MCF 10A (cell line): ENCODE measurements around the gene SAMD4A. TPM values are rescaled to one million over a fixed set of nuclear protein-coding genes. Genes with fewer than 3 reads are reported as not detected.

Source experiments
- BruUV-seq: library from RNA; stranded (reverse); fragments of 400-500 nt; replicated peaks from 2 replicates; lab custom pipeline; 2021; lab: Mats Ljungman, UMichigan
- CTCF ChIA-PET: fragments of 300-600 bp; sonication (Branson Sonifier 250); formaldehyde crosslinking; extraction: SDS; loops from one replicate; lab custom pipeline; 2021; ENCODE audit warnings: antibody characterized with exemption, inconsistent platforms; lab: Yijun Ruan, JAX
- POLR2A ChIA-PET: fragments of 300-600, 350-650 bp; sonication (Branson Sonifier 250); formaldehyde crosslinking; extraction: SDS; loops from one replicate; lab custom pipeline; 2020; ENCODE audit warnings: antibody characterized with exemption, inconsistent platforms; lab: Yijun Ruan, JAX
- DNase-seq: peaks from one replicate; pipeline ENCODE4 v3.0.0-alpha.2; 2018; ENCODE audit not compliant: unreplicated experiment
- H3K27ac Mint-ChIP-seq: one replicate; pipeline ENCODE4 v1.8.0; 2022; ENCODE audit warnings: mild to moderate bottlenecking, low read depth, mixed read lengths; ENCODE audit not compliant: unreplicated experiment
- H3K27me3 Mint-ChIP-seq: one replicate; pipeline ENCODE4 v1.8.0; 2022; ENCODE audit warnings: mixed read lengths; ENCODE audit not compliant: insufficient read depth, unreplicated experiment
- H3K36me3 Mint-ChIP-seq: one replicate; pipeline ENCODE4 v1.8.0; 2022; ENCODE audit warnings: mild to moderate bottlenecking, moderate library complexity, mixed read lengths; ENCODE audit not compliant: insufficient read depth, unreplicated experiment
- H3K4me1 Mint-ChIP-seq: one replicate; pipeline ENCODE4 v1.8.0; 2022; ENCODE audit warnings: mixed read lengths; ENCODE audit not compliant: insufficient read depth, unreplicated experiment
- H3K4me3 Mint-ChIP-seq: one replicate; pipeline ENCODE4 v1.8.0; 2022; ENCODE audit warnings: mild to moderate bottlenecking, moderate library complexity, mixed read lengths; ENCODE audit not compliant: unreplicated experiment
- H3K9me3 Mint-ChIP-seq: one replicate; pipeline ENCODE4 v1.8.0; 2022; ENCODE audit warnings: mixed read lengths; ENCODE audit not compliant: unreplicated experiment
- intact Hi-C: fragments of 100-400 bp; cut with micrococcal nuclease; formaldehyde crosslinking; loops from 2 replicates; pipeline ENCODE4 v1.14.1; 2022
- total RNA-seq: library from RNA; stranded (reverse); gene quantifications from 2 replicates; pipeline ENCODE4 v1.2.3, GENCODE V29; 2022
- TF ChIP-seq, protein P1 (sequence below): fragments of 200-600 bp; IDR thresholded peaks from one replicate; pipeline ENCODE4 v1.8.0; 2022; ENCODE audit warnings: antibody characterized with exemption, mild to moderate bottlenecking; ENCODE audit not compliant: unreplicated experiment

Gene SAMD4A
- total RNA-seq, 1 experiment from 2014 or later, result 63.5 TPM

DNA sequence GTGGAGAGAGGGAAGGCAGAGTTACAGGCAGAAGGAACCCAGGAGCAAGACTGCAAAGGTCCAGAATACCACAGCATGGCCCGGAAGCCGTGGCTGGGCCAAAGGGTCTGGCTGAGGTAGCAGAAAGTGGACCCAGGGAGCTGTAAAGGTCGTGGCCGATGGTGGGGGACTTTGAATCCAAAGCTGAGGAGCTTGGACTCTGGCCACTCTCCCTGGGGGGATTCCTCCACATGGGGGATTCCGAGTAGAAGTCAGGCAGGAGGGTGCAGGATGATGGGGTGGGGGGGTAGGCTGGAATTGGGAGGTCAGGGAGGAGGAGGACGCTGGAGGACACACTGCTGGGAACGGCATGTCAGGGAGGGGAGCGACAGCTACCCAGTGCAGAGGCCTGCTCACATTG lies 210.5 kb downstream of the SAMD4A start:
- no peaks in the 10 kb centered on the region for H3K27me3 Mint-ChIP-seq
- H3K36me3 Mint-ChIP-seq, result peaks cover 19% of the 10 kb centered on the region
- intact Hi-C loops, result loop anchor here (10.0 kb wide), 1 partner anchor 273 kb away; the partner anchor contains the start of gene CGRRF1
- peak overlapping the region; percentile 63 for H3K27ac Mint-ChIP-seq
- no TSS peak for BruUV-seq
- TF ChIP-seq, protein P1, sequence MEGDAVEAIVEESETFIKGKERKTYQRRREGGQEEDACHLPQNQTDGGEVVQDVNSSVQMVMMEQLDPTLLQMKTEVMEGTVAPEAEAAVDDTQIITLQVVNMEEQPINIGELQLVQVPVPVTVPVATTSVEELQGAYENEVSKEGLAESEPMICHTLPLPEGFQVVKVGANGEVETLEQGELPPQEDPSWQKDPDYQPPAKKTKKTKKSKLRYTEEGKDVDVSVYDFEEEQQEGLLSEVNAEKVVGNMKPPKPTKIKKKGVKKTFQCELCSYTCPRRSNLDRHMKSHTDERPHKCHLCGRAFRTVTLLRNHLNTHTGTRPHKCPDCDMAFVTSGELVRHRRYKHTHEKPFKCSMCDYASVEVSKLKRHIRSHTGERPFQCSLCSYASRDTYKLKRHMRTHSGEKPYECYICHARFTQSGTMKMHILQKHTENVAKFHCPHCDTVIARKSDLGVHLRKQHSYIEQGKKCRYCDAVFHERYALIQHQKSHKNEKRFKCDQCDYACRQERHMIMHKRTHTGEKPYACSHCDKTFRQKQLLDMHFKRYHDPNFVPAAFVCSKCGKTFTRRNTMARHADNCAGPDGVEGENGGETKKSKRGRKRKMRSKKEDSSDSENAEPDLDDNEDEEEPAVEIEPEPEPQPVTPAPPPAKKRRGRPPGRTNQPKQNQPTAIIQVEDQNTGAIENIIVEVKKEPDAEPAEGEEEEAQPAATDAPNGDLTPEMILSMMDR, result no peak
- no peak for DNase-seq
- H3K9me3 Mint-ChIP-seq, result no peaks in the 10 kb centered on the region
- peaks cover 17% of the 10 kb centered on the region for H3K4me1 Mint-ChIP-seq
- POLR2A ChIA-PET, result no interaction called here
- no peak overlapping the region for H3K4me3 Mint-ChIP-seq
- CTCF ChIA-PET, result interaction anchor here (0.6 to 6.8 kb wide), 3 partner anchors 8 to 214 kb away, joined by 3 to 113 read pairs (median 5); partner anchors contain the start of gene SAMD4A

DNA sequence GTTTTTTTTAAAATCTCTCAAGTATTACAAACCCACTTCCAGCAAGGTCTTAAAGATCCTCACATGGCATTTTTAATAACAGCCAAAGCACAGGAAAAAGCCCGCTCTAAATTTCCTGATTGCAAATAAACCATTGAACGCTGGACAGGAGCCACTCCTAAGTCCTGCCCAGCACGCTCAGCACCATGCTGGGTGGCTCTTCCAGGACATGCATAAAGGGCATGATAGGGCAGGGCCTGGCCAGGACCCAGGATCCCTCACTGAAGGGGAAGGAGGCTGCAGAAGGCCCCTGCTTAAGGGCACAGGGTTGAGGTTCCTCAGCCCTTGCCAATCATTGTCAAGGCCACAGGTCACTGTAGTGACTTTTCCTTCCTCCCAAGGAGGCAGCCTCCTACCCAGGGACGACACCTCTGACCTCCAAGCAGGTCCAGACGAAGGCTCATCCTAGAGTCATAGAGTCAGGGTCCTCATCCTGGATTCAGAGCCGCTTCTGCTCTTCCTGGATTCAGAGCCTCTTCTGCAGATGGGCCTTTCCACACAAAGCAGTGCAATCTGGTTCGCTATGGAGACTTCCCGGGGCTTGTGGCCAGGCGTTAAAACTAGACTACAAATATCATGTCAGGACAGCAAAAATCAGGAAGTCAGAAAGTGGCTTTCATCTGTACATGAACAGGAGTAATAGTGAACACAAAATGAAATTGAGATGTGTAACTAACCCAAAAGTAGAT lies 211.9 kb downstream of the SAMD4A start:
- H3K4me1 Mint-ChIP-seq, result peaks cover 3% of the 10 kb centered on the region
- peaks cover 27% of the 10 kb centered on the region for H3K36me3 Mint-ChIP-seq
- no peaks in the 10 kb centered on the region for H3K9me3 Mint-ChIP-seq
- TF ChIP-seq, protein P1, result no peak
- ChIA-PET CTCF (interaction anchor here (6.8 kb wide), 1 partner anchor 216 kb away, joined by 113 read pairs; the partner anchor contains the start of gene SAMD4A), POLR2A (interaction anchor here (0.7 kb wide), 1 partner anchor 211 kb away, joined by 3 read pairs; no protein-coding TSS in a partner anchor)
- no peak overlapping the region for H3K27ac Mint-ChIP-seq
- no peaks in the 10 kb centered on the region for H3K27me3 Mint-ChIP-seq
- intact Hi-C loops, result loop anchor here (10.0 kb wide), 1 partner anchor 274 kb away; the partner anchor contains the start of gene CGRRF1
- BruUV-seq, result no TSS peak
- no peak for DNase-seq
- no peak overlapping the region for H3K4me3 Mint-ChIP-seq

DNA sequence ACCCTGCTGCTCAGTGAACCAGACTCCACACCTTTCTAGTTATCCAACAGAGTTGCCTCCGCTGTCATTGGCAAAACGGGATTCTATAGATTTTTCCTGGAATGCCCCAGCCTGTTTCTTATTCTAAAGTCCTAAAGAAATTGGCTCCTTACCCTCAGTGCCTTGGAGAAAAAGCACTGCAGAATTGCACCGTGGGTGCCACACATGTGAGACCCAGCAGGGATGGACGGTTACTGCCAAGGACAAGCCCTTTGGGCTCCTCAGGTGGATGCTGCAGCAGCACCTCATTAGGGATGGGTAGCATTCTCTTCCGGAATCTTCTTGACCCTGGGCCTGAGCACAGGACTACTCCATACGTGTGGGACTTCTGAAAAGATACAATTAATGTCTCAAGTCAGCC lies 214.2 kb downstream of the SAMD4A start:
- H3K9me3 Mint-ChIP-seq, result no peaks in the 10 kb centered on the region
- H3K27me3 Mint-ChIP-seq, result no peaks in the 10 kb centered on the region
- POLR2A ChIA-PET, result no interaction called here
- no peak overlapping the region for H3K4me3 Mint-ChIP-seq
- intact Hi-C loops, result no loop called here
- CTCF ChIA-PET, result no interaction called here
- BruUV-seq, result no TSS peak
- TF ChIP-seq, protein P1, result no peak
- H3K36me3 Mint-ChIP-seq, result peaks cover 37% of the 10 kb centered on the region
- no peaks in the 10 kb centered on the region for H3K4me1 Mint-ChIP-seq
- H3K27ac Mint-ChIP-seq, result no peak overlapping the region
- no peak for DNase-seq

DNA sequence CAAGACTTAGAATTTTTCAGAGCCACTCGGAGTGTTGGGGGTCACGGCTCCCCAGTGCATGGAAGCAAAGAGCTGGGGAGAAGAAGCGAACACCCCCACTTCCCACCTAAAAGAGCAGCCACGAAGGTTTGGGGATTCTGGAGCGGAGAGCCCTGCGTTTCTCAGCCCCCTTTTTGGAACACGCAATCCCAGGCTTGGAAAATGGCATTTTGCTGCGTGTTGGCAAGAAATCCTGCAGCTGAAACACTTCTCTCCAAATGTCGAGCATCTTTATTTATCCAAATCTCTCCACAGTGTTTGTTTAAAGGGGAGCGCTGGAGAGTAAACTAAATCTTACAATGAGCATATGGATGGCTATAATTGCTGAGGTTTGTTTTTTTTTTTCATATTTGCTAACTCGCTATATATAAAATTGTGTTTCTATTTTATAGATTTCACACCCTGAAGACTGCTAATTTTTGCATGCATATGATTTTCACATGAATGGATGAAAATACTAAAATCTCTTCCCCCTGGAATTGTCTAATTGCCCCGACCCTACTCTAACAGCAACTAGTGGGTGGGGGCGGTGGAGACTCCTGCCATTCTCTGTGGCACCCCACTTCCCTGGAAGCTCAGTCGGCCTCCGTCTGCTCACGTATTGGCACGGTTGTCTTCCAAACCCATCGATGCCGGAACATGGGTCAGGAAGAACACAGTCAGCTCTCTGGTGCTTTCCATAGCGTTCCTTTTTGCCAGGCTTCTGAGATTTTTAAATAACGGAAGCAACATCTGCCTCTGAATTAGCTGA lies 215.2 kb downstream of the SAMD4A start:
- POLR2A ChIA-PET, result interaction anchor here (0.7 to 1.3 kb wide), 2 partner anchors 153 to 216 kb away, joined by 3 to 4 read pairs; no protein-coding TSS in a partner anchor

More for the DNA sequence above, 215.2 kb downstream of the SAMD4A start:
- Mint-ChIP-seq H3K27ac (peak overlapping the region; percentile 68), H3K4me3 (no peak overlapping the region), H3K27me3 (no peaks in the 10 kb centered on the region), H3K4me1 (no peaks in the 10 kb centered on the region), H3K36me3 (peaks cover 37% of the 10 kb centered on the region), H3K9me3 (no peaks in the 10 kb centered on the region)
- BruUV-seq, result no TSS peak
- intact Hi-C loops, result no loop called here
- CTCF ChIA-PET, result interaction anchor here (0.7 to 1.0 kb wide), 2 partner anchors 8 to 42 kb away, joined by 3 to 5 read pairs; no protein-coding TSS in a partner anchor
- DNase-seq, result no peak
- TF ChIP-seq, protein P1, result no peak
